GM21423 (cell line): ENCODE data around the gene TNFAIP3.
A peak's percentile ranks its signal among the peaks of the same experiment; 100 is the strongest.

Source experiments
- ATAC-seq: cut with Tn5 transposase; IDR thresholded peaks from one replicate; pipeline ENCODE4 v1.9.1; 2021; ENCODE audit warnings: mild to moderate bottlenecking, moderate library complexity; ENCODE audit not compliant: unreplicated experiment

TNFAIP3 gene

GRCh38 chr6:137894779-137895385 is 27.8 kb downstream of the TNFAIP3 start:
- no peak for ATAC-seq

- no peak for ATAC-seq
These were observed 29.6 kb downstream of the TNFAIP3 start for GRCh38 chr6:137896647-137897046.

GRCh38 chr6:137900815-137901214 is 33.8 kb downstream of the TNFAIP3 start:
- no peak for ATAC-seq

GRCh38 chr6:137901454-137901853 is 34.4 kb downstream of the TNFAIP3 start:
- no peak for ATAC-seq

- no peak for ATAC-seq
These were observed 35.6 kb downstream of the TNFAIP3 start for GRCh38 chr6:137902699-137903098.

GRCh38 chr6:137903274-137903932 is 36.3 kb downstream of the TNFAIP3 start:
- no peak for ATAC-seq

- peak; percentile 78 for ATAC-seq
These were observed 37.1 kb downstream of the TNFAIP3 start for GRCh38 chr6:137903933-137904821.

GRCh38 chr6:137904822-137905617 is 38.0 kb downstream of the TNFAIP3 start:
- peak; percentile 30 for ATAC-seq

GRCh38 chr6:137906020-137906472 is 39.0 kb downstream of the TNFAIP3 start:
- no peak for ATAC-seq

- ATAC-seq = no peak
These were observed 40.1 kb downstream of the TNFAIP3 start for GRCh38 chr6:137907170-137907569.

- ATAC-seq = no peak
These were observed 42.5 kb downstream of the TNFAIP3 start for GRCh38 chr6:137909533-137909932.

GRCh38 chr6:137910424-137910834 is 43.4 kb downstream of the TNFAIP3 start:
- no peak for ATAC-seq

GRCh38 chr6:137910843-137911456 is 43.9 kb downstream of the TNFAIP3 start:
- ATAC-seq = no peak

GRCh38 chr6:137911675-137912191 is 44.7 kb downstream of the TNFAIP3 start:
- peak; percentile 58 for ATAC-seq

- ATAC-seq = no peak
These were observed 45.8 kb downstream of the TNFAIP3 start for GRCh38 chr6:137912813-137913212.

GRCh38 chr6:137913434-137913833 is 46.4 kb downstream of the TNFAIP3 start:
- no peak for ATAC-seq

GRCh38 chr6:137913996-137914529 is 47.0 kb downstream of the TNFAIP3 start:
- no peak for ATAC-seq

- no peak for ATAC-seq
These were observed 47.6 kb downstream of the TNFAIP3 start for GRCh38 chr6:137914530-137915193.

- no peak for ATAC-seq
These were observed 48.7 kb downstream of the TNFAIP3 start for GRCh38 chr6:137915790-137916189.
